H1 (cell line): ENCODE data around the gene KANSL1. TPM values are rescaled to one million over a fixed set of nuclear protein-coding genes. Genes with fewer than 3 reads are reported as not detected.

Experiments
- NRF1 ChIP-seq: IDR thresholded peaks from 2 replicates; pipeline ENCODE4 v1.6.1; 2011; ENCODE audit warnings: mild to moderate bottlenecking, low read depth, low read length, improper control_type of control experiment
- polyA plus RNA-seq, 7 experiments: library from polyadenylated mRNA; depleted of rRNA in 3 of 7; stranded (reverse) in 5 of 7; unstranded in 2 of 7; fragments of >200 nt in 5 of 7; fragments of 200-250 nt in 2 of 7; gene quantifications; 1 replicate in 5 of 7; 2 replicates in 1 of 7; 4 replicates in 1 of 7; pipeline versions ENCODE4 v1.2.1 to v1.2.3, GENCODE V29; 2011 to 2013; ENCODE audit warnings: missing spikeins in 2 of 7, mixed read lengths in 2 of 7
- total RNA-seq: library from RNA; stranded (reverse); fragmentation: NEBNext Ultra II Directional; extraction: Animal tissue kit (Norgen Biotek cat#: 25700); gene quantifications from 2 replicates; pipeline ENCODE4 v1.2.1, GENCODE V29; 2021

Gene KANSL1
- total and polyA plus RNA-seq, 2 of the 8 experiments (the other 6 are each of a cell fraction or from before 2014, with no cell fraction given): 34.0 to 128 TPM

DNA sequence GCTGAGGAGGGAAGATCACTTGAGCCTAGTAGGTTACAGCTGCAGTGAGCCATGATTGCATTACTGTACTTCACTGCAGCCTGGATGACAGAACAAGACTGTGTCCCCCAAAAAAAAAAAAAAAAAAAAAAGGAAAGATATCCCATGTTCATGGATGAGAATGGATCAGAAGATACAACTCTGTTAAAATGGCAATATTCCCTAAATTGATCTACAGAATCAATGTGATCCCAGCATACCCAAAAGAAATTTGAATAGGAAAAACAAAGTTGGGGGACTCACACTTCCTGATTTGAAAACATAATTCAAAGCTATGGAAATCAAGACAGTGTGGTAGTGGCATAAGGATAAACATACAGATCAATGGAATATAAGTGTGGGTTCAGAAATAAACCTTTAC lies 12.7 kb upstream of the KANSL1 start (continued):
- no peak for TF ChIP-seq NRF1
